A673 (cell line): Measurements from ENCODE around the gene EIF3L.

Experiments
- CTCF ChIP-seq: fragments of 300-800, 200-600 bp; sonication (generic); conservative IDR thresholded peaks from 2 replicates; pipeline ENCODE4 v1.5.1; 2017; ENCODE audit warnings: low read depth, mild to moderate bottlenecking, antibody characterized with exemption, low read length, moderate library complexity, mixed read lengths
- EZH2 ChIP-seq: fragments of 200-600 bp; sonication (generic); IDR thresholded peaks from 2 replicates; pipeline ENCODE4 v1.6.1; 2017; ENCODE audit warnings: borderline replicate concordance, low read depth, mild to moderate bottlenecking, mixed read lengths, antibody characterized with exemption, low read length; ENCODE audit not compliant: poor library complexity, severe bottlenecking

GRCh38 chr22:37801946-37802309 is 47.3 kb upstream of the EIF3L start:
- TF ChIP-seq CTCF (no peak), EZH2 (no peak)
